Sigmoid colon (tissue), 4 donors: ENCODE measurements around the gene PDGFD.

Source experiments
- POLR2A ChIP-seq, 2 donors: fragments of 450-650 bp; IDR thresholded peaks; one replicate each; pipeline ENCODE4 v1.6.1; 2016; ENCODE audit warnings: antibody characterized with exemption in 2 of 2, mild to moderate bottlenecking in 2 of 2, moderate library complexity in 2 of 2
- POLR2AphosphoS5 ChIP-seq, 4 donors: sonication (generic); formaldehyde crosslinking; IDR thresholded peaks; one replicate each; pipeline ENCODE4 v1.6.1; 2017; ENCODE audit warnings: antibody characterized with exemption in 4 of 4

DNA sequence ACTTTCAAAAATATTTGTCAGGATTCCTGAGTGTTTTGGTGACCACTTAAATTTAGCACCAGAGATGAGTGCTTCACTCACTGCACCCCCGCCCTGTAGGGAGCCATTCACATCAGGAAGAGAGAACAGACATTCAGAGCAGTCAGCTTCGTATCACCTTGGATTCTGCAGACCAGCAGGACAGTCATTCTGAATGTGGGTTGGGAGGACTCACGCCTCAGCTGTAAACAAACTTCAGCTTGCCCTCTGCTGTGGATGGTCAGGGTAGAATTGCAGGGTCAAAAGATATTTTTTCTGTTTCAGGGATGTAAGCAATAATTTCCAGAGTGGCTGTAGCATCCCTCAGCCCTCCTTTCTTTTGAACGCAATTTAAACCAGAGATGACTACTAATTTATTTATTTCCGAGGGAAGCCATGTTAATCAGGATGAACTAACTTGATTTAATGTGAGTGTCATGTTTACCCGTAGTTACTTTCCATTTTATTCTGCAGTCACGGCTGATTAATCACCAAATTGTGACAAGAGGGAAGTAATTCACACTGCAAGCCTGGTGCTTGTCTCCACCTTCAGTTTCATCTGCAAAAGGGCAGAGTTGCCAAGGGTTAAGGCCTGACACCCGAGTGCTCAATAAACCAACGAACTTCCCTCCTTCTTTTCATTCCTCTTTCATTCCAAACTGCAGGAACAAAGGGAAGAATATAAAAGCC, 301.7 kb downstream of the PDGFD start:
- TF ChIP-seq POLR2AphosphoS5 (IDR thresholded peaks at IDR 0.05) (no peak), POLR2A (IDR thresholded peaks at IDR 0.05) (no peak)
